ENCODE results near the gene ZNF516.
"Not testable (repeated sequence)": the region's sequence is repeated elsewhere in the genome, so short reads cannot be mapped to it uniquely, and the experiment has no call there.

ZNF516 gene

GRCh38 chr18:76490670-76491472, 4.2 kb downstream of the ZNF516 start:
- peak; percentile 53 to 55 for DNase-seq

DNA sequence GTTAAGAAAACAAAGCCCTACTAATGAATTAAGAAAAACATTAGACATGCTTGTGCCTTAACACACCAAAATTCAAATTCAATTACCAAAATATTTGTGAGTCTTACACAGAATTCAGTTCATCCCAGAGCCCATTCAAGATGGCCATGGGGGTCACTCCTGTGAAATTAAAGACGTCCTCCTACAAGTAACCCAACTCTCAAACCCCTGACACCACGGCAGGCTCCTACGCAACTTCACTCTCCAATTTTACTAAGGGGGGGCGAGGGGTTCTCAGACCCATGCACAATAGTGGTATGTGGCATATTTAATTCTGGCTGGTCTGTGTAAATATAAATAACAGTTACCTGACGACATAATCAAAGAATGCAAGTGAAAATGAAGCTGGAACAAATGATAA, 5.0 kb downstream of the ZNF516 start:
- DNase-seq, result no peak

DNA sequence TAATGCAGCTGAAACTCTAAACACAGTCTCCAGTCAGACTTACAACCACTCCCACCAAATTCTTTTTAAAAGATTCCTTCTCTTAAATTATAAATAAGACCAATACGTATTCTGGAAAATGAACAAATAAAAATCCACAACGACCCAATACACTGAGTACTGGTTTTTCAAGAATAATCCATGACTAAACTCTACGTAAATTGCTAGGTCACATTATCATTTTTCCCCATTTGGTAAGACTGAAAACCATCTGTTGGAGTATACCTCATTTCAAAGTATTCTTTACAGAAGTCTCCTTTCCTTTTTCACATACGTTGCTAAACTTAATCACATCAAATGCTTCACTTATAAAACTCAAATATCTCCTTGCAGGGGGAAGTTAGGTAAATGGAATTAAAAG, 6.0 kb downstream of the ZNF516 start:
- no peak for DNase-seq

GRCh38 chr18:76488190-76488589, 6.9 kb downstream of the ZNF516 start:
- no peak for DNase-seq

GRCh38 chr18:76487782-76488181, 7.3 kb downstream of the ZNF516 start:
- no peak for DNase-seq

DNA sequence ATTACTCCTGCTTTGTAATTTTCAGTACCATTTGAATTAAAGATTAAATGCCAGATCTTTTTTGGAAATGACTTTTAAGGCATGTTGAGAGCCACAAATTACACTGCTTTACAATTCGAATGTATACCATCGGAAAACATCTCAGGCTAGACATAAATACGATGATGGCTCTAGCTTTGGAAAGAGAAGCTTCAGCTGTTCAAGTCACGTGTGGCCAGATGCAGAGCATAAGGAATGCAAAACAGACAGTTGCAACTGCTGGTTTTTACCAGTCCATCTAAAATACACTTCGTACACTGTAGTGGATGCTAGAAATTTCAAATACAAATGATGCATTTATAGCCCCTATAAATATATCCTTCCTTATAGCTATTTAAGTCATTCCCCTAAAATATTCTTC, 8.0 kb downstream of the ZNF516 start:
- no peak for DNase-seq

- no peak for DNase-seq
Observed at GRCh38 chr18:76486574-76486973, 8.5 kb downstream of the ZNF516 start.

DNA sequence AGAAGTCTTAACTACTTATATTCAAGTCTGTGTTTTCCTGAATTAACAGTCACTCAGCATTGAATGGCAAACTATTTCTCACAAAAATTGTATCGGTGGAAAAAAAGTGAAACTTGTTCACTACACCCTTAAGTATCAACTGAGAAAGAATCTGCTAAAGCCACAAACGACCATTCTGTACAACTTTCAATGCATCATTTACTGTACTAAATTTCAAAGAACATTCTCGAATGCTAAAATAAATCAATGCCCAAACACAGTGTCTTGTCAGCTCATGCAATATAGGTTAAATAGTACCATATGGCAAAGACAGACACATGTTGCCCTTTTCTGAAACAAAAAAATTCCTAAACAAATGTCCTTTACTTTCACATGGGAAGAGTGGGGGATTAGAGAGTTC, 9.0 kb downstream of the ZNF516 start:
- DNase-seq, result no peak

DNA sequence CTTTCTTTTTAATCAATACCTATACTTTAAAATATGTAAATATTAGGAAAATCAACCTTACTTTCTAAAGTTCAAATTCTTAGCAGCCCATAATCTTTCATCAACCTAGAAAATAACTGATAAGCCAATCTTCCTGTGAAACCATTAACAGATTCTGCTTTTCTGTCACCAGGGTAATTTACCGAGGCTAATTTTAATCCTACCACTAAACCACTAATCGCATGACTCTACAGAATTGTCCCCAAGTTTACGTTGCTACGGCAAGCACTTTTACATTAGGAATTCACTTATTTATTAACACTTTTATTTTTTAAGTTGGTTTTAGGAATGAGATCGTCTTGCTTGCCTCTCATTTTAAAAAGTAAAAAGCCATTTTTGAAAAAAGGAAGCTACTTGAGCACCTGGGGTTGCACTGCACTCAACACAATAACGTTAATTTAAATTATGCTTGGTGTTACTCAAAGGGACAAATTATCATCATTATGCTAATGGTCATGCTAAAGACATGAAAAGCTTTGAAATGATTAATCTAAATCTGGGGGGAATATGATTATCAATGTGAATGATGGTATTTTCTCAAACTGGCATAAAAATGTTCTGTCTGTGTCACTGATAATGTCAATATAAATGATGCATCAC, 10.2 kb downstream of the ZNF516 start:
- no peak for DNase-seq

- DNase-seq, result no peak
Observed at GRCh38 chr18:76483780-76484179, 11.3 kb downstream of the ZNF516 start.

GRCh38 chr18:76482971-76483691, 11.9 kb downstream of the ZNF516 start:
- DNase-seq, result no peak

GRCh38 chr18:76482267-76482666, 12.8 kb downstream of the ZNF516 start:
- no peak for DNase-seq

DNA sequence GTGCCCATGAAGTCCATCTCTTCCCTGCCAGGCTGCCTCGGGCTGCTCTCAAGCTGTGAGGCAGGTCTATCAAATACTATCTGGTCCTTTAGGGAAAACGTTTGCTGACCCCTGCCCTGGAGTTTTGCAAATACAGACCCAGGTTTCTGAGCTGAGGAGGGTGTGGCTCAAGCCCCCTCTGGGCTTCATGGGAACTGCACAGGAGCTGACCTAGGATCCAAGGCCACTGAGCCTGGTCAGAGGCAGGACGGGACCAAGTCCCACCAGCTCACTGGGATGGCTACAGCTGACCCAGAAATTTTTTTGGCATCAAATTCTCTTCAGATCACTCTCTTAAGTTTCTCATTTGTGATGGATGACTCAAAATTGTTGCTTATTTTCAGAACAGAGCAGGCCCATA, 14.1 kb downstream of the ZNF516 start:
- no peak for DNase-seq

GRCh38 chr18:76479351-76480238, 15.4 kb downstream of the ZNF516 start:
- no peak for DNase-seq

DNA sequence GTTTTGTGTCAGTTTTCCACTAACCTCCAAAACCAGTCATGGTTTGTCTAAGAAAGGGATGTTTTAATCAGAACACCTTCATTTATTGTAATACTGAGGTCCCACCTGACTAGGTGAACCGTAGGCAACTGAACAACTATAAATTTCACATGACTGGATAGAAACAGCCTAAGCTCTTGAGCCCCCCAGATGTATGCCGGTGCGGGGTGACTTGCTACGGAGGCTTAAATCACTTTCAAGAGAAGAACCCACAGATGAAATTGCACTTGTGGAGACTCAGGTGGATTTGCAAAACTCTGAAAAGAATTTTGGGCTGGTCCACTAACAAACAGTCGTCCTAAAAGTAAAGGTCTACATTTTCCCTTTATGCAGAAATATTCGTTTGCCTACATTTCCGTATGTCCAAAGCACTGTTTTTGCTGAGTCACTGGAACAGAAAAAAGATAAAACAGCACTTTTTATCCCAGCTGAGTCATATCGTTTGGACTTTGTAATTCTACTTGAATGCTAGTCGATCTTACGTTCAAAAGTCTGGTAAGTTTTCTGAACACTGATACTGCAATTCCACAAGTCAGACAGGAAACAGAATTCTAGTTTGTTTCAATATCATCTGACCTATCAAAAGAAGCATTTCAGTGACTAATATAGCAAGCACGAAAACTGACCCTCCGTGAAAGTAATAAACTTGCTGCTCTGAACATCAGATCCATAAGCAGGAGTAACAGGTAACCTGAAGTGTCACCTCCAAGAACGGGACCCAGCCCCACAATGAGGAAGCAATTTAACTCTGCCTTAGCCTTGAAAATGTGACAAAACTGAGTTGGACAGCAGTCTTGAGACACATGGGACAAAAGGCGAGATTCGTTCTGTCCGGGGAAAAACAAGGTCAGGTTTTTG, 18.1 kb downstream of the ZNF516 start:
- no peak for DNase-seq

GRCh38 chr18:76475450-76476194, 19.4 kb downstream of the ZNF516 start:
- DNase-seq, result no peak

DNA sequence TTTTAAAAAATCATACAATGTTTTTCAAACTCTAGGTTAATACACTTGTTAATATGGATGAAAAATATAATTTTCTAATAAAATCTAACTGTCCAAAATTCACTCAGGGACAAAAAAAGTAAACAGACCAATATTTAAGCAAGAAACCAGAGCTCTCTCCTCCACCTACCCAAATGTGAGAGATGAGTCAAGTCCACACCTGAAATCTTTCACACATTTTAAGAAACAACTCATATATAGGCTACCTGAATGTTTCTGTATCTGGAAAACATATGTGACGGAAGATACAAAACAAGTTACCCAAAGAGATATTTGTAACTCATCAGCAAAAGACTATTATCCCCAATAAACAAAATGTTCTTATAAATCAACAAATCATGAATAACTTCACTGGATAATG, 20.2 kb downstream of the ZNF516 start:
- DNase-seq, result no peak

DNA sequence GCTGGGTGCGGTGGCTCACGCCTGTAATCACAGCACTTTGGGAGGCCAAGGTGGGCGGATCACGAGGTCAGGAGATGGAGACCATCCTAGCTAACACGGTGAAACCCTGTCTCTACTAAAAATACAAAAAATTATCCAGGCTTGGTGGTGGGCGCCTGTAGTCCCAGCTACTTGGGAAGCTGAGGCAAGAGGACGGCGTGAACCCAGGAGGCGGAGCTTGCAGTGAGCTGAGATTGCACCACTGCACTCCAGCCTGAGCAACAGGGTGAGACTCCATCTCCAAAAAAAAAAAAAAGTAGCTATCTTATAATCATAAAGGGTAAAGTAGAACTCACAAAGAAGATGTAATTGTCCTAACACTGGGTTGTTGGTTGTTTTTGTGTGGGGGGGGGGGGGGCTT, 21.5 kb downstream of the ZNF516 start:
- DNase-seq, result not testable (repeated sequence)

- no peak for DNase-seq
Observed at GRCh38 chr18:76472829-76473228, 22.2 kb downstream of the ZNF516 start.

DNA sequence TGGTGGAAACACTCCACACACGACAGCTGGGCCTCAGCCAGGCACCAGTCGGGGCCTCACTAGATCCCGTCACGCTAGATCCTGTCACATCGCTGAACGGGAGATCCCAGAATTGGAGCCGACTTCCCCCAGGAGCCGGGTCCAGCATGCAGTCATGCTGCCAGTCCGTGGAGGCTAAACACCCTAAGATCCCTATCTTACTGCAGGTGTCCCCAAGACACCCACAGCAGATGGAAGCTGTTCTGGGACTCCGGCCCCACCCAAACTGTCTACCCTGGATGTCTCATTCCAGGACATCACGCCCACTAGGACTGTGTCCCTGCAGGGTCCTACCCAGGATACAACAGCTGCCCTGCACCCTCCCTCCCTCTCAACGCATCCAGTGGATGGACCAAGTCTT, 23.4 kb downstream of the ZNF516 start:
- no peak for DNase-seq
